GM23248 (cell line): ENCODE measurements around the gene IQUB.

ENCODE experiments used
- EZH2 ChIP-seq: fragments of 200-600 bp; sonication (generic); IDR thresholded peaks from 2 replicates; pipeline ENCODE4 v1.6.1; 2018; ENCODE audit warnings: antibody characterized with exemption, mild to moderate bottlenecking; ENCODE audit not compliant: insufficient read depth, poor library complexity, severe bottlenecking
- EZH2phosphoT487 ChIP-seq: fragments of 200-600 bp; sonication (generic); IDR thresholded peaks from 2 replicates; pipeline ENCODE4 v1.6.1; 2018; ENCODE audit warnings: antibody characterized with exemption, moderate library complexity, mild to moderate bottlenecking, low read depth; ENCODE audit not compliant: insufficient read depth

DNA sequence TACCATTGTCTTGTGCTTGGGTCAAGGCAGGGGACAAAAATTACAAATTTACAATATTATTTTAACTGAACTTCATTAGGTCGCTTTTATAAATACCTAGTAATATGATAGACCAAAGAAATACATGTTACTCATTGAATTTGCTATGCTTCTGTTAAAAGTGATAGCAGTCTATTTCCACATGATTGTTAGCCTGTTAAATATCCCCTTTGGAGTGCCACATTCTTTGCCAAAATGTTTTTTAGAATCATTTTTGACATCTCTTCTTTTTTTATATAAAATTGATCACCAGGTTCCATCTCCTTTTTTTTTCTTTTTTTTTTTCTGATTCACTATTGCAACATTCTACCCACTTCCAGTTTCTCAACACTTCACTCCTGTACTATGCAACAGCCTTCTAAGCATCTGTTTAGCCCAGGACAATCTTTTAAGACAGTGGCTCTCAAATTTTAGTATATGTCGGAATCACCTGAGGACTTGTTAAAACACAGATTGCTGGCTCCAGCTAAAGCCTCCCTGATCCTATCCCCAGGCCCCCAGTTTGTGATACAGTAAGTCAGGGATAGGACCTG, 39.6 kb upstream of the IQUB start:
- no peak for TF ChIP-seq EZH2phosphoT487
- TF ChIP-seq EZH2, result no peak
